ENCODE data around the gene MYMK. TPM values are rescaled to one million over a fixed set of nuclear protein-coding genes. Genes with fewer than 3 reads are reported as not detected.

Gene MYMK
- total RNA-seq, 4 donors from 2014 or later, result not detected

- no peak for ATAC-seq
- Histone ChIP-seq H3K4me1 (peaks cover 0 to 21% (median 8%) of the 10 kb centered on the region in 3 donors), H3K27me3 (peaks cover 66% of the 10 kb centered on the region), H3K36me3 (no peaks in the 10 kb centered on the region), H3K27ac (no peak overlapping the region), H3K4me3 (no peak overlapping the region), H3K9me3 (no peaks in the 10 kb centered on the region)
- 67 to 100% methylated on average over 2 to 4 of the region's 24 CpGs for WGBS, 2 donors (ENCODE audit: low coverage in 1 of 2)
- TF ChIP-seq POLR2A (IDR thresholded peaks at IDR 0.05) (no peak), EP300 (IDR thresholded peaks at IDR 0.05) (no peak), CTCF (IDR thresholded peaks at IDR 0.05) (no peak), POLR2AphosphoS5 (IDR thresholded peaks at IDR 0.05) (no peak)
These were observed 30.0 kb downstream of the MYMK start for GRCh38 chr9:133494636-133495326.

- Histone ChIP-seq H3K27me3 (peaks cover 64% of the 10 kb centered on the region), H3K9me3 (no peaks in the 10 kb centered on the region), H3K36me3 (no peaks in the 10 kb centered on the region), H3K27ac (no peak overlapping the region), H3K4me3 (no peak overlapping the region), H3K4me1 (peaks cover 0 to 21% (median 8%) of the 10 kb centered on the region in 3 donors)
- 50 to 91% methylated on average over 1 to 16 of the region's 23 CpGs for WGBS, 2 donors (ENCODE audit: low coverage in 1 of 2)
- no peak for TF ChIP-seq CTCF (IDR thresholded peaks at IDR 0.05)
- no peak for TF ChIP-seq POLR2A (IDR thresholded peaks at IDR 0.05)
- no peak for TF ChIP-seq EP300 (IDR thresholded peaks at IDR 0.05)
- no peak for TF ChIP-seq POLR2AphosphoS5 (IDR thresholded peaks at IDR 0.05)
- no peak for ATAC-seq
These were observed 30.8 kb downstream of the MYMK start for GRCh38 chr9:133493845-133494540.

GRCh38 chr9:133493428-133493827 is 31.3 kb downstream of the MYMK start:
- TF ChIP-seq EP300 (IDR thresholded peaks at IDR 0.05), result no peak
- no peak for TF ChIP-seq CTCF (IDR thresholded peaks at IDR 0.05)
- TF ChIP-seq POLR2A (IDR thresholded peaks at IDR 0.05), result no peak
- Histone ChIP-seq H3K9me3 (no peaks in the 10 kb centered on the region), H3K4me3 (no peak overlapping the region), H3K4me1 (peaks cover 0 to 16% (median 8%) of the 10 kb centered on the region in 3 donors), H3K27ac (no peak overlapping the region), H3K27me3 (peaks cover 62% of the 10 kb centered on the region), H3K36me3 (no peaks in the 10 kb centered on the region)
- no CpG with 5 or more reads among the region's 11 CpGs for WGBS, 2 donors (ENCODE audit: low coverage in 1 of 2)
- ATAC-seq, result no peak

GRCh38 chr9:133492061-133493021 is 32.4 kb downstream of the MYMK start:
- ATAC-seq, result peak; percentile 17

More at GRCh38 chr9:133492061-133493021, 32.4 kb downstream of the MYMK start:
- Histone ChIP-seq H3K4me1 (peaks cover 0 to 20% (median 8%) of the 10 kb centered on the region in 3 donors), H3K4me3 (no peak overlapping the region), H3K27me3 (peaks cover 63% of the 10 kb centered on the region), H3K36me3 (no peaks in the 10 kb centered on the region), H3K27ac (peak overlapping the region in 3 of 4 donors; percentile 26 to 44 (median 39)), H3K9me3 (no peaks in the 10 kb centered on the region)
- no peak for TF ChIP-seq EP300 (IDR thresholded peaks at IDR 0.05)
- TF ChIP-seq POLR2A (IDR thresholded peaks at IDR 0.05), result no peak
- TF ChIP-seq CTCF (IDR thresholded peaks at IDR 0.05), result no peak
- no peak for TF ChIP-seq POLR2AphosphoS5 (IDR thresholded peaks at IDR 0.05)
- WGBS, 2 donors (ENCODE audit: low coverage in 1 of 2), result 17 to 56% methylated on average over 2 of the region's 33 CpGs
